NCI-H1417 (cell line): ENCODE results near the gene TMCC3.
"Not testable (repeated sequence)": the region's sequence is repeated elsewhere in the genome, so short reads cannot be mapped to it uniquely, and the experiment has no call there.

Experiments used
- DNase-seq, 3 experiments: peaks; one replicate each; lab custom pipeline; 2025; lab: John Stamatoyannopoulos, UW

The TMCC3 gene

DNA sequence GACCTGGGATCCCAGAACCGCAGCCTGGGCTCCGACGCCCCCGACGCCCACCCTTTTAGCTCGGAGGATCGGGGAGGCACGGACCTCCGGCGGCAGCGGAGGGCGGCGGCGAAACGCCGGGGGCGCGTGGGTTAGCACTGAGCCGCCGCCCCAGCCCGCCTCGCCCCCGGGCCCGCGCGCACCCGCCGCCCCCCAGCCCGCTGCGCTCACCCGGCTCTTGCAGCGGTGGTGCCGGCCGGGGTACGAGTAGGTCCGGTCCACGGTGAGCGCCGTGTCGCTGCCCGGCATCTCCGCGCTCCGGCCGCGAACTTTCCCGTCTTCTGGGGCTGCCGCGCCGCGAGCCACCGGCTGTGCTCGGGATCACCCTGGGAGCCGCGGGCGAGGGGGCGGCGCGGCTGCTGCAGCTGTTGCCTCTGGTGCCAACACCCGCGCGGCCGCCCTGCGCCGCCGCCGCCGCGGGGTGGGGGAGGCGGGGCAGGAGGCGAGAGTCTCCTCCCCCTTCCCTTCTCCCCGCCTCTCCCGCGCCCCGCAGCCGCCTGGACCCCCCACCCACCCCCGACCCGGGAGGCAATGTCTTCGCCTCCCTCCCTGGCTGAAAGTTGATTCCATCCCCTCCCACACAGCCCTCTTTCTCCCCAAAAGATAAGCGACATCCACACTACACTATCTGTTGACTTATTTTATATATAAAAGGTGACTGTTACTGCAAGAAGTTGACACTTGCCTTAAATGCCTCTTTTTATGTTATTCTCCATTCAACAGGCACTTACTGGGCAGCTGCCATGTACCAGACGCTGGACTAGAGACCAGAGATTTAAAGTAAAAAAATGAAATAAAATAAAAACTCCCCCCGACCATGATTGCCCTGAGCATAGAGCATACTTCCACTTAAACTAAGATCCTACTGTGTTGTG is at the start of gene TMCC3:
Gene TMCC3 (minus strand): TSS at position 415 of the 914 bp plus-strand sequence. CDS start 127 bp downstream, at position 288.
- peak; percentile 32 to 77 (median 76) for DNase-seq

- no peak for DNase-seq
These were observed 49.4 kb upstream of the TMCC3 start for GRCh38 chr12:94699801-94700200.

GRCh38 chr12:94698578-94698977 is 48.2 kb upstream of the TMCC3 start:
- no peak for DNase-seq

- DNase-seq, result no peak
These were observed 47.3 kb upstream of the TMCC3 start for GRCh38 chr12:94697631-94698030.

DNA sequence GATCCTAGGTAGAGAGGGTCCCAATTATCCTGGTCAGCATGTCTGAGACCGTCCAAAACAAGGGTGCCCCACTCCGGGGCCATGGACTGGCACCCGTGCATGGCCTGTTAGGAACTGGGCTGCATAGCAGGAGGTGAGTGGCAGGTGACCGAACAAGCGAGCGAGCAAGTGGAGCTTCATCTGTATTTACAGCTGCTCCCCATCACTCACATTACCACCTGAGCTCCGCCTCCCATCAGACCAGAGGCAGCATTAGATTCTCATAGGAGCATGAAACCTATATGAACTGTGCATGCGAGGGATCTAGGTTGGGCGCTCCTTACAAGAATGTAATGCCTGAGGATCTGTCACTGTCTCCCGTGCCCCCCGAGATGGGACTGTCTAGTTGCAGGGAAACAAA is 44.4 kb upstream of the TMCC3 start:
- no peak for DNase-seq

- DNase-seq, result not testable (repeated sequence)
These were observed 42.5 kb upstream of the TMCC3 start for GRCh38 chr12:94692826-94693225.

- no peak for DNase-seq
These were observed 39.9 kb upstream of the TMCC3 start for GRCh38 chr12:94690198-94690771.

DNA sequence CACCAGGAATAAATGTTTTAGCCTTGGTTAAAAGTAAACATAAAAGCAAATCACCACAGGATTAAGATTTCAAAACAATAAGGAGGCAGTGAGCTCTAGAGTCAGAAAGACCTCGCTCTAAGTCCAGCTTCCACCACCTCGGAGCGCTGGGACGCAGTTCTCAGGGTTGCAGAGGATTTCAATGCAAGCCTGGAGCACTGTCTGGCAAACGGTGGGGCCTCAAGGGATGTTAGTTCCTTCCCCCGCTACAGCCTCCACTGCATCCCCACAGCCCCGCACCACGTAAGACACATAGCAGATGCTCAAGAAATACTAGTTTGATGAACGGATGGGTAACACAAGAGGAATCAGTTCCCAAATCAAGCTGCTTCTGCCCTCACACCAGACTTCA is 39.3 kb upstream of the TMCC3 start:
- DNase-seq, result no peak

DNA sequence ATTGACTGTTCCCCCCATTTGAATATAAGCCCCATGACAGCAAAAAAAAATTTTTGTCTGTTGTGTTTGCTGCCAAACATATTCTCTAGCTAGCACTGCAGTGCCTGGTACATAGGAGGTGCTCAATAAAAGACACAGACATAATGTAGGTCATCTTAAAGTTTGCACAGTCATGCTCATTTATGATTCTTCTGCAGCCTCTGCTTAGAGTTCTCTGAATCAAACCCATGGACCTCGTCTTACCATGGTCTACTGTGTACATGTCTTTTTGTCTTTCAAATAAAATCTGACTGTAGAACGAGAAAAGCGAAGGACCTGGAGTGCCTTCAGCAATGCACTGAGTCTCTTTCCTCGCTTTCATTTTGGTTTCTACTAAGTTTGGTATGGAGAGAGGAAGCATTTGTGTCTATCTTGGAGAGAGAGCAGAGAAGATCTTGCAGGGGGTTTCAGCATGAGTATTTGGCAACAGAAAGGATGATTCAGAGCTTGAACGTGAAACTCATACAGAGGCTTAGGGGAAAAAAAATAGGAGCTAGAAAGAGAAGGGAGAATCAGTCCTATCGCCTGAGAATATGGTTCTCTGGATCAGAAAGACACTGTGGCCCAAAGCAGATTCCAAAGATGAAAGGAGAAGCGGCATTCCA is 38.8 kb upstream of the TMCC3 start:
- no peak for DNase-seq

DNA sequence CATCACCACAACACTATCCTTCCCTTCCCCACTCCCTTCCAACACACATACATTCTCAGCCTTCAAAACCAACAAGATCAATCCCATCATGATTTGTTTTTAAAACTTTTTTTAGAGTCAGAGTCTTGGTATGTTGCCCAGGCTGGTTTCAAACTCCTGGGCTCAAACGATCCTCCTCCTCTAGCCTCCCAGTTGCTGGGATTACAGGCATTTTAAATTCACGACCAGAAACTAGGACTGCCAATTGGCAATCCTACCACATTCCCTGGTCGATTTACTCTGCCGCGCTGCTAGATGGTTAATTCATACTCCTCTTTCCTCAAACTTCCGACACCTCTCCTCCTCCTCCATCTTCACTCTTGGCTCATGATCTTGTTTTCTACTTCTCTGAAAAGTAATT is 37.5 kb upstream of the TMCC3 start:
- DNase-seq, result no peak

GRCh38 chr12:94686834-94687628 is 36.7 kb upstream of the TMCC3 start:
- peak in 1 of 3 experiments; percentile 34 for DNase-seq

GRCh38 chr12:94684416-94685142 is 34.2 kb upstream of the TMCC3 start:
- DNase-seq, result no peak

- no peak for DNase-seq
These were observed 29.3 kb upstream of the TMCC3 start for GRCh38 chr12:94679554-94680195.

GRCh38 chr12:94678849-94679248 is 28.5 kb upstream of the TMCC3 start:
- no peak for DNase-seq

DNA sequence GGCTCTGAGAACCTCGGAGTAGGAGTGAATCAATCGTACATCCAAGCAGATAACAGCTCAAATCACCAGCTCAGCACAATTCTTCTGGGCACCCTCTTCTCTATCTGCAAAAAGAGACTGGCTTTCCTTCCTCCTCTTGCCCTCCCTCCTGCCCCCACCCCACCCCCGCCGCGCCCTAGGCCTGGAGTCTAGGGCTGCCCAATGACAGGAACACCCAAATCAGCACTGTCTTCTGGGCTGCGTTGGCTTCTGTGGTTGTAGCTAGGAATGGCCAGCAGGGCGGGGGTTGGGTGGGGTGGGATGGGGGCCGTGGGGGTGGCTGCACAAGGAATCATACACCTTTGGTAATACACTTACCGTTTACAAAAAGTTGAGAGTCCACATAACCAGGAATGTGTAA is 28.0 kb upstream of the TMCC3 start:
- DNase-seq, result no peak

DNA sequence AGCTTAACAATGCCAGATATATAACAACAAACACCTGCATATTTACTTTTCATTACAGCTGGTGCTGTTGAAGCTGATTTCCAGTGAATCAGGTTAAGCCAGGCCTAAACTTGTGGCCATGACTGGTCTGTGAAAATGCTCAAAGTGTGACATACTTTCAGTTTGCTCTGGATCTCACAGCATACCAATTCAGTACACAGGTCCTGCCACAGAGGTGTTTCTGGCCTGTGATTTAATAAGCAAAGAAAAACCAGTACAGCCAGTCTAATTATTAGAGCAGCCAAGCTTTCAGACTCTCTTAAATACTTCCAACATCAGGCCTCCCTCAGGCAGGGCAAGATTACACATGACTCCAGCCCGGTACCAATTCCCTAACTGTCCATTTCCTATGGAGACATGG is 27.4 kb upstream of the TMCC3 start:
- DNase-seq, result no peak

DNA sequence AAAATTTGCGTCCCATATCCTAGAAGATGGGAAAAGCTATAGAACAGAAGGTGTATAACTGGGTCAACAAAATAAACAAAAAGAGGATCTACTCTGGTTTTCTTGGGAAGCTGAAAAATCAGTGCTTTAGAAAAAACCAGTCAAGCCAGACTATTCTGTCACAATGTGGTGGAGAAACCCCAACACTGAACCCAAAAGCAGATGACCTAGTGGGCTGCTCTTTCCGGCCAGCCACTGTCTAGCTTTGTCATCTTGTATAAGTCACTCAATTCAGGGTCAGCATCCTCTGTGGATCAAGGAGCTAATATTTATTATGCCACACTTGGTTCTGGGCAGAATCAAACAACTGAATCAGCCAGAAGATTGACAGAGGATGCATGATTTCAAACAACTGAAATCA is 26.6 kb upstream of the TMCC3 start:
- DNase-seq, result no peak

DNA sequence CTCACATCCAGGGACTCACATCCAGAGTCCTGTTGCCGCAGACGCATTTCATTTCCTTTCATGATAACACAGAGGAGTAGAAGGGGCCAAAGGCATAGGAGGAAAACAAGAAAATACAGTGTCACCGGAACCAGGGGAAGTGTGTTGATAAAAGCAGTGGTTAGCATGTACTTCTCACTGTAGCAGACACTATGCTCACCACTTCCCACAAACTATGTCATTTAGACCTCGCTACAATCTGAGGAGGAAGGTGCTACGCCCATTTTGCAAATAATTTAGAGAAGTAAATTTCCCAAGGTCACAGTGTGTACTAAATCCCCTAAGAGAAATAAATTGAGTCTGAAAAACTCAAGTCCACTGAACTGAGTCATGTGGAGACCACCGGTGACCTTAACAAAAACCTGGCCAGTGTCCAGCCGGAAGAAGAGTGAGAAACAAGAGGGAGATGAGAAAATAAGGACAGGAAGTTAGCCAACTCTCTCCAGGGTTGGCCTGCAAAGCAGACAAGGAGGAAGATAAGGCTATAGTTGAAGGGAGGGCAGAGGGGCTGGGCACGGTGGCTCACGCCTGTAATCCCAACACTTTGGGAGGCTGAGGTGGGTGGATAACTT is 25.8 kb upstream of the TMCC3 start:
- DNase-seq, result no peak

GRCh38 chr12:94674835-94675234 is 24.5 kb upstream of the TMCC3 start:
- no peak for DNase-seq

- DNase-seq, result no peak
These were observed 23.7 kb upstream of the TMCC3 start for GRCh38 chr12:94674051-94674451.

- DNase-seq, result peak in 1 of 3 experiments; percentile 12
These were observed 23.1 kb upstream of the TMCC3 start for GRCh38 chr12:94673496-94673895.
